Endothelial cell of umbilical vein (primary cell): ENCODE measurements around the gene FRMD6. TPM values are rescaled to one million over a fixed set of nuclear protein-coding genes. Genes with fewer than 3 reads are reported as not detected.

Experiments
- BruUV-seq: library from RNA; stranded (reverse); fragments of 400-500 nt; replicated peaks from 2 replicates; lab custom pipeline; 2021; lab: Mats Ljungman, UMichigan
- CTCF ChIA-PET: fragments of 300-600, 350-600 bp; sonication (Branson Sonifier 250); formaldehyde crosslinking; loops from one replicate; lab custom pipeline; 2021; ENCODE audit warnings: antibody characterized with exemption, inconsistent platforms; lab: Charles Lee
- POLR2A ChIA-PET: fragments of 300-600, 350-600 bp; sonication (Branson Sonifier 250); formaldehyde crosslinking; loops from one replicate; lab custom pipeline; 2021; ENCODE audit warnings: antibody characterized with exemption, inconsistent platforms; lab: Charles Lee
- DNase-seq: peaks from one replicate; pipeline ENCODE4 v3.0.0-alpha.2; 2011; ENCODE audit warnings: low read depth, low spot score
- FAIRE-seq: peaks from 2 replicates; lab custom pipeline; 2011; peaks lifted over from hg19 to GRCh38; lab: Jason Lieb, UNC
- H2AFZ ChIP-seq: 2 replicates; pipeline ENCODE4 v1.6.0; 2012; ENCODE audit warnings: low read depth, low read length, control low read depth, inconsistent platforms
- H3K27ac ChIP-seq: 2 replicates; pipeline ENCODE4 v1.5.1; 2011; ENCODE audit warnings: low read depth, mild to moderate bottlenecking, control low read depth, low read length, moderate library complexity; ENCODE audit not compliant: insufficient read depth
- H3K27me3 ChIP-seq, 2 experiments: 2 replicates each; pipeline versions ENCODE4 v1.6.0 to v1.6.1; 2011; ENCODE audit warnings: low read length in 2 of 2, mixed read lengths in 1 of 2; ENCODE audit not compliant: control insufficient read depth in 2 of 2, insufficient read depth in 2 of 2
- H3K36me3 ChIP-seq, 2 experiments: 2 replicates in 1 of 2; 3 replicates in 1 of 2; pipeline ENCODE4 v1.5.1; 2011; ENCODE audit warnings: low read length in 2 of 2, mild to moderate bottlenecking in 1 of 2, moderate library complexity in 1 of 2; ENCODE audit not compliant: control insufficient read depth in 2 of 2, insufficient read depth in 2 of 2; ENCODE audit errors: extremely low read depth in 1 of 2
- H3K4me1 ChIP-seq: 3 replicates; pipeline ENCODE4 v1.5.1; 2011; ENCODE audit warnings: mild to moderate bottlenecking, low read length; ENCODE audit not compliant: control insufficient read depth, insufficient read depth; ENCODE audit errors: extremely low read depth
- H3K4me2 ChIP-seq: 2 replicates; pipeline ENCODE4 v1.6.1; 2011; ENCODE audit warnings: low read length, control low read depth, mixed read lengths; ENCODE audit not compliant: insufficient read depth
- H3K4me3 ChIP-seq, 3 experiments: fragments of 200-600 bp in 1 of 3; sonication (generic), shearing (Covaris generic) in 1 of 3; replicated peaks in 1 of 3; 2 replicates each; pipeline ENCODE4 v1.5.1; 2011 to 2016; ENCODE audit warnings: control low read depth in 3 of 3, low read length in 3 of 3, mild to moderate bottlenecking in 2 of 3, inconsistent platforms in 1 of 3, low read depth in 1 of 3, moderate library complexity in 1 of 3; ENCODE audit not compliant: insufficient read depth in 1 of 3
- H3K79me2 ChIP-seq: 2 replicates; pipeline ENCODE4 v1.6.0; 2012; ENCODE audit warnings: low read length, inconsistent platforms; ENCODE audit not compliant: control insufficient read depth, insufficient read depth
- H3K9ac ChIP-seq: replicated peaks from 2 replicates; pipeline ENCODE3; 2011; ENCODE audit warnings: low read length, control low read depth; ENCODE audit not compliant: insufficient read depth; ENCODE audit errors: extremely low read depth
- H3K9me1 ChIP-seq: replicated peaks from 3 replicates; pipeline ENCODE4 v1.6.0; 2011; ENCODE audit warnings: mild to moderate bottlenecking, low read length; ENCODE audit not compliant: control insufficient read depth, insufficient read depth; ENCODE audit errors: extremely low read depth
- H3K9me3 ChIP-seq: replicated peaks from 2 replicates; pipeline ENCODE4 v1.5.1; 2012; ENCODE audit warnings: low read length, inconsistent platforms; ENCODE audit not compliant: control insufficient read depth, insufficient read depth
- H4K20me1 ChIP-seq: replicated peaks from 2 replicates; pipeline ENCODE3; 2011; ENCODE audit warnings: mild to moderate bottlenecking, low read length; ENCODE audit not compliant: control insufficient read depth, insufficient read depth; ENCODE audit errors: extremely low read depth
- CTCF ChIP-seq, 2 donors: IDR thresholded peaks; 1 replicate in 1 of 2; 2 replicates in 1 of 2; pipeline ENCODE4 v1.5.1; 2011; ENCODE audit warnings: low read length in 2 of 2, mild to moderate bottlenecking in 2 of 2, moderate library complexity in 2 of 2, control low read depth in 1 of 2, inconsistent platforms in 1 of 2, low read depth in 1 of 2; ENCODE audit not compliant: insufficient read depth in 1 of 2; ENCODE audit errors: extremely low read depth in 1 of 2
- EZH2 ChIP-seq: IDR thresholded peaks from 2 replicates; pipeline ENCODE4 v1.6.1; 2012; ENCODE audit warnings: borderline replicate concordance, low read depth, mild to moderate bottlenecking, moderate library complexity, low read length, inconsistent platforms; ENCODE audit not compliant: severe bottlenecking
- FOS ChIP-seq: IDR thresholded peaks from 2 replicates; pipeline ENCODE4 v1.6.1; 2011; ENCODE audit warnings: mild to moderate bottlenecking, low read length, moderate library complexity, borderline replicate concordance; ENCODE audit not compliant: insufficient read depth
- GATA2 ChIP-seq: IDR thresholded peaks from 2 replicates; pipeline ENCODE4 v1.7.0; 2011; ENCODE audit warnings: low read depth, mild to moderate bottlenecking, moderate library complexity, mixed read lengths, low read length; ENCODE audit not compliant: insufficient read length, insufficient read depth
- JUN ChIP-seq: IDR thresholded peaks from 2 replicates; pipeline ENCODE4 v1.6.1; 2011; ENCODE audit warnings: borderline replicate concordance, low read depth; ENCODE audit not compliant: insufficient read length, insufficient read depth
- MAX ChIP-seq: IDR thresholded peaks from 2 replicates; pipeline ENCODE4 v1.6.1; 2011; ENCODE audit not compliant: insufficient read depth, insufficient read length
- MYC ChIP-seq: IDR thresholded peaks from one replicate; pipeline ENCODE4 v1.6.1; 2011; ENCODE audit warnings: mild to moderate bottlenecking, low read depth, low read length
- POLR2A ChIP-seq: IDR thresholded peaks from 2 replicates; pipeline ENCODE4 v1.6.1; 2012; ENCODE audit warnings: low read depth, mild to moderate bottlenecking, control low read depth, low read length
- POLR2AphosphoS5 ChIP-seq: IDR thresholded peaks from 2 replicates; pipeline ENCODE4 v1.6.1; 2012; ENCODE audit warnings: low read depth, mild to moderate bottlenecking, control low read depth, low read length, moderate library complexity; ENCODE audit not compliant: insufficient read depth
- dilution Hi-C: fragments of 300-500 bp; cut with MboI; formaldehyde crosslinking; loops from one replicate; pipeline ENCODE4 v1.15.0; 2019; ENCODE audit warnings: low sequenced_read_pairs; ENCODE audit not compliant: extremely low pct_ligation_motif_present
- intact Hi-C: fragments of 100-400 bp; cut with micrococcal nuclease; formaldehyde crosslinking; loops from one replicate; pipeline ENCODE4 v1.10.0; 2022
- polyA plus RNA-seq, 4 experiments: library from polyadenylated mRNA; depleted of rRNA in 3 of 4; stranded (reverse) in 3 of 4; unstranded in 1 of 4; fragments of >200 nt; gene quantifications; 2 replicates each; pipeline versions ENCODE4 v1.2.1 to v1.2.3, GENCODE V29; 2011 to 2012; ENCODE audit warnings: missing spikeins in 1 of 4
- total RNA-seq: library from RNA; stranded (reverse); gene quantifications from 2 replicates; pipeline ENCODE4 v1.2.3, GENCODE V29; 2021

Gene FRMD6
- total and polyA plus RNA-seq, 2 donors (not counting 3 experiments of a cell fraction or from before 2014, with no cell fraction given): 69.0 to 97.1 TPM

- Histone ChIP-seq H3K4me1 (peaks cover 4% of the 10 kb centered on the region), H3K27ac (no peak overlapping the region), H3K9ac (no peak overlapping the region), H2AFZ (no peak overlapping the region), H3K4me3 (no peak overlapping the region), H3K79me2 (no peaks in the 10 kb centered on the region), H3K9me3 (no peaks in the 10 kb centered on the region), H4K20me1 (no peaks in the 10 kb centered on the region), H3K36me3 (no peaks in the 10 kb centered on the region), H3K4me2 (no peak overlapping the region), H3K27me3 (no peaks in the 10 kb centered on the region), H3K9me1 (no peaks in the 10 kb centered on the region)
- CTCF ChIA-PET: no interaction called here
- TF ChIP-seq JUN: no peak
- TF ChIP-seq POLR2AphosphoS5: no peak
- TF ChIP-seq MYC: no peak
- TF ChIP-seq FOS: no peak
- TF ChIP-seq MAX: no peak
- TF ChIP-seq CTCF (IDR thresholded peaks at IDR 0.05; ENCODE audit: extremely low read depth in 1 of 2, insufficient read depth in 1 of 2, low read depth in 1 of 2, low read length in 2 of 2): no peak
- no peak for TF ChIP-seq GATA2
- TF ChIP-seq EZH2: no peak
- TF ChIP-seq POLR2A: no peak
- dilution Hi-C loops: no loop called here
- POLR2A ChIA-PET: no interaction called here
- no TSS peak for BruUV-seq
- FAIRE-seq: no peak
- intact Hi-C loops: no loop called here
- no peak for DNase-seq
These were observed 47.6 kb upstream of the FRMD6 start for GRCh38 chr14:51604073-51604472.
